ENCODE measurements around the gene GSE1.

Gene GSE1

DNA sequence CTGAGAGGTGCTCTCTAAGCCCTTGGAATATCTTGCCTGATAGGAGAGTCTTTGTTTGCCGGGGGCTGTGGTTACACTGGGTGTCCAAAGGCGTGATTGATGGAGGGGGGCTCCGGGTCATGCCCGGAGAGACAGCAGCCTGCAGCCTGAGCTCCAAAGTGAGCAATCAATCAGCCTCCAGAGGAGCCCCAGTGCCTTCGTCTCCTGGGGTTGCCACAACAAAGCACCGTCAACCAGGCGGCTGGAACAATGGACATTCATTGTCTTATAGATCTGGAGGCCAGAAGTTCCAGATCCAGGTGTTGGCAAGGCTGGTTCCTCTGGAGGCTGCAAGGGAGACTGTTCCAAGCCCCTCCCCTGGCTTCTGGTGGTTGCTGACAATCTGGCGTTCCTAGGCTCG, 99.7 kb downstream of the GSE1 start:
- TF ChIP-seq ZNF837 (tag by site-specific recombination; IDR thresholded peaks at IDR 0.05) = no peak
- TF ChIP-seq ZNF211 (tag by site-specific recombination; IDR thresholded peaks at IDR 0.05; ENCODE audit: low read depth) = no peak
- TF ChIP-seq SALL2 (tag by site-specific recombination; IDR thresholded peaks at IDR 0.05; ENCODE audit: borderline replicate concordance) = no peak
- H3K4me3 ChIP-seq (ENCODE audit: low read depth, low read length) = no peak overlapping the region
- H3K27ac ChIP-seq (ENCODE audit: extremely low read depth, low read depth, low read length) = no peak overlapping the region
- H3K36me3 ChIP-seq (ENCODE audit: control insufficient read depth in 2 of 2, insufficient read depth in 1 of 2, low read length in 2 of 2) = no peaks in the 10 kb centered on the region
- CTCF ChIA-PET = interaction anchor here (0.7 kb wide), 1 partner anchor 53 kb away, joined by 3 read pairs; no protein-coding TSS in a partner anchor
- POLR2A ChIA-PET = no interaction called here
- no peaks in the 10 kb centered on the region for H3K9me3 ChIP-seq (ENCODE audit: control insufficient read depth, insufficient read depth, low read depth, low read length)
- H3K4me1 ChIP-seq (ENCODE audit: control insufficient read depth, insufficient read depth, low read length) = no peaks in the 10 kb centered on the region

DNA sequence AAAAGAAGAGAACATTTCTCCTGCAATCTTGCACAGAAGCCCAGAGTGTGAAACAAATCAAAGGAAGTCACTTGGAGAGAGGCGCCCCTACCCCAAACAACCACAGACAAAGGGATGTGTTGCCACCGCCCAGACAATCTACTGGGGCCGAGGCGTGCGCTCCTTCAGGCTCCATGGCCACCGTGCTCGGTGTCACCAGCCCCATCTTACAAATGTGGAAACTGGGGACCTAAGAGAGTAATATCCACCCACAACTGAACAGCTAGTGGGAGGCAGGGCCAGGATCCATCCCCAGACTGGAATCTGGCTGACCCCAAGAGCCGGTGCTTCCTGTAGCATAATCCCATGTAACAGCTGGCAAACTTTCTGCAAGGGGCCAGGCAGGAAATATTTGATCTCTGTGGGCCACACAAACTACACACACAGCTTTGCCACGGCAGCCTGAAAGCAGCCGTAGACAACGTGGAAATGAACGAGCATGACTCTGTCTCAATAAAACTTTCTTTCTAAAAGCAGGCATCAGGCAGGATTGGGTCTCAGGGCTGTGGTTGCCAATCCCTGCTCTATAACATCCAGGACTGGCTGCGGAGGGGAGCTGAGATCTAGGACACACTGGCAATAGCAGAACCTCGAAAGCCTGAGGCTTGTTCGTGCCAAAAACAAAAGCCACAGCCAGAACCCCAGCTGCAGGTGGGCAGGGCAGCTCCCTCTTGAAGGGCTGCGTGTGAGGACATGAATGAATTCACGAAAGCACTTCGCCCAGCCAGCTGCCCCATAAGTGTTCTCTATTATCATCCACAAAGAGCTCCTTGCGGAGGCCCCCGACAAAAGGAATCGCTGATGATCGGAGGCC, 102.3 kb downstream of the GSE1 start:
- no peak overlapping the region for H3K27ac ChIP-seq (ENCODE audit: extremely low read depth, low read depth, low read length)

DNA sequence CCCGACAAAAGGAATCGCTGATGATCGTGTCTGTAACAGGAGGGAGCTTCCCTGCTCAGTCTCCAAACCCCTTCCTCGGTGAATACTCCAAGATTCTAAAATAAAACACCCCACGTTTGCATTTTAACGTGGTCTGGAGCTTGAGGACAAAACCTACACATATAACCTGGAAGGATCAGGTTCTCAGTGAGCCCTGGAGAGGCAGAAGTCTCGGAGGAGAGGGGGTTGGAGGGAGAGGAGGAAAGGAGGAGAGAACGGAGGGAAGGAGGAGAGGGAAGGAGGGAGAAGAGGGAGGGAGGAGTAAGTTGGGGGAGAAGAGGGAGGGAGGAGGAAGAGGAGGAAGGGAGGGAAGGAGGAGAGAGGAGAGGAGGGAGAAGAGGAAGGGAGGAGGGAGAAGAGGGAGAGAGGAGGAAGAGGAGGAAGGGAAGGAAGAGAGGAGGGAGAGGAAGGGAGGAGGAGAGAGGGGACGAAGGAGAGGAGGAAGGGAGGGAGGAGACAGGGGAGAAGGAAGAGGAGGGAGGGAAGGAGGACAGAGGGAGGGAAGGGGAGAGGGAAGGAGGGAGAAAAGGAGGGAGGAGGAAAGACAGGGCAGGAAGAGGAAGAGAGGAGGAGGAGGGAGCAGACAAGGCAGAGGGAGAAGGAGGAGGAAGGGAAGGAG, 103.0 kb downstream of the GSE1 start:
- Histone ChIP-seq H3K27ac (ENCODE audit: extremely low read depth, low read depth, low read length) (no peak overlapping the region), H3K9me3 (ENCODE audit: control insufficient read depth, insufficient read depth, low read depth, low read length) (no peaks in the 10 kb centered on the region), H3K4me1 (ENCODE audit: control insufficient read depth, insufficient read depth, low read length) (no peaks in the 10 kb centered on the region), H3K36me3 (ENCODE audit: control insufficient read depth in 2 of 2, insufficient read depth in 1 of 2, low read length in 2 of 2) (no peaks in the 10 kb centered on the region), H3K4me3 (ENCODE audit: low read depth, low read length) (no peak overlapping the region)
- ChIA-PET POLR2A (no interaction called here), CTCF (interaction anchor here (0.6 to 5.5 kb wide), 12 partner anchors 8 to 418 kb away, joined by 3 to 87 read pairs (median 4); no protein-coding TSS in a partner anchor)
- TF ChIP-seq, protein P1, sequence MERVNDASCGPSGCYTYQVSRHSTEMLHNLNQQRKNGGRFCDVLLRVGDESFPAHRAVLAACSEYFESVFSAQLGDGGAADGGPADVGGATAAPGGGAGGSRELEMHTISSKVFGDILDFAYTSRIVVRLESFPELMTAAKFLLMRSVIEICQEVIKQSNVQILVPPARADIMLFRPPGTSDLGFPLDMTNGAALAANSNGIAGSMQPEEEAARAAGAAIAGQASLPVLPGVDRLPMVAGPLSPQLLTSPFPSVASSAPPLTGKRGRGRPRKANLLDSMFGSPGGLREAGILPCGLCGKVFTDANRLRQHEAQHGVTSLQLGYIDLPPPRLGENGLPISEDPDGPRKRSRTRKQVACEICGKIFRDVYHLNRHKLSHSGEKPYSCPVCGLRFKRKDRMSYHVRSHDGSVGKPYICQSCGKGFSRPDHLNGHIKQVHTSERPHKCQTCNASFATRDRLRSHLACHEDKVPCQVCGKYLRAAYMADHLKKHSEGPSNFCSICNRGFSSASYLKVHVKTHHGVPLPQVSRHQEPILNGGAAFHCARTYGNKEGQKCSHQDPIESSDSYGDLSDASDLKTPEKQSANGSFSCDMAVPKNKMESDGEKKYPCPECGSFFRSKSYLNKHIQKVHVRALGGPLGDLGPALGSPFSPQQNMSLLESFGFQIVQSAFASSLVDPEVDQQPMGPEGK (tag by site-specific recombination; IDR thresholded peaks at IDR 0.05) = 0 out of 2 replicates have a peak, but pooled peaks have one; percentile 40
- no peak for TF ChIP-seq ZFP41 (tag by site-specific recombination; IDR thresholded peaks at IDR 0.05; ENCODE audit: borderline replicate concordance)
- TF ChIP-seq ZNF560 (tag by site-specific recombination; IDR thresholded peaks at IDR 0.05; ENCODE audit: borderline replicate concordance) = no peak
- TF ChIP-seq, protein P2, sequence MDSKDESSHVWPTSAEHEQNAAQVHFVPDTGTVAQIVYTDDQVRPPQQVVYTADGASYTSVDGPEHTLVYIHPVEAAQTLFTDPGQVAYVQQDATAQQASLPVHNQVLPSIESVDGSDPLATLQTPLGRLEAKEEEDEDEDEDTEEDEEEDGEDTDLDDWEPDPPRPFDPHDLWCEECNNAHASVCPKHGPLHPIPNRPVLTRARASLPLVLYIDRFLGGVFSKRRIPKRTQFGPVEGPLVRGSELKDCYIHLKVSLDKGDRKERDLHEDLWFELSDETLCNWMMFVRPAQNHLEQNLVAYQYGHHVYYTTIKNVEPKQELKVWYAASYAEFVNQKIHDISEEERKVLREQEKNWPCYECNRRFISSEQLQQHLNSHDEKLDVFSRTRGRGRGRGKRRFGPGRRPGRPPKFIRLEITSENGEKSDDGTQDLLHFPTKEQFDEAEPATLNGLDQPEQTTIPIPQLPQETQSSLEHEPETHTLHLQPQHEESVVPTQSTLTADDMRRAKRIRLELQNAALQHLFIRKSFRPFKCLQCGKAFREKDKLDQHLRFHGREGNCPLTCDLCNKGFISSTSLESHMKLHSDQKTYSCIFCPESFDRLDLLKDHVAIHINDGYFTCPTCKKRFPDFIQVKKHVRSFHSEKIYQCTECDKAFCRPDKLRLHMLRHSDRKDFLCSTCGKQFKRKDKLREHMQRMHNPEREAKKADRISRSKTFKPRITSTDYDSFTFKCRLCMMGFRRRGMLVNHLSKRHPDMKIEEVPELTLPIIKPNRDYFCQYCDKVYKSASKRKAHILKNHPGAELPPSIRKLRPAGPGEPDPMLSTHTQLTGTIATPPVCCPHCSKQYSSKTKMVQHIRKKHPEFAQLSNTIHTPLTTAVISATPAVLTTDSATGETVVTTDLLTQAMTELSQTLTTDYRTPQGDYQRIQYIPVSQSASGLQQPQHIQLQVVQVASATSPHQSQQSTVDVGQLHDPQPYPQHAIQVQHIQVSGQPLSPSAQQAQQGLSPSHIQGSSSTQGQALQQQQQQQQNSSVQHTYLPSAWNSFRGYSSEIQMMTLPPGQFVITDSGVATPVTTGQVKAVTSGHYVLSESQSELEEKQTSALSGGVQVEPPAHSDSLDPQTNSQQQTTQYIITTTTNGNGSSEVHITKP (tag by site-specific recombination; IDR thresholded peaks at IDR 0.05) = no peak
- TF ChIP-seq, protein P3, sequence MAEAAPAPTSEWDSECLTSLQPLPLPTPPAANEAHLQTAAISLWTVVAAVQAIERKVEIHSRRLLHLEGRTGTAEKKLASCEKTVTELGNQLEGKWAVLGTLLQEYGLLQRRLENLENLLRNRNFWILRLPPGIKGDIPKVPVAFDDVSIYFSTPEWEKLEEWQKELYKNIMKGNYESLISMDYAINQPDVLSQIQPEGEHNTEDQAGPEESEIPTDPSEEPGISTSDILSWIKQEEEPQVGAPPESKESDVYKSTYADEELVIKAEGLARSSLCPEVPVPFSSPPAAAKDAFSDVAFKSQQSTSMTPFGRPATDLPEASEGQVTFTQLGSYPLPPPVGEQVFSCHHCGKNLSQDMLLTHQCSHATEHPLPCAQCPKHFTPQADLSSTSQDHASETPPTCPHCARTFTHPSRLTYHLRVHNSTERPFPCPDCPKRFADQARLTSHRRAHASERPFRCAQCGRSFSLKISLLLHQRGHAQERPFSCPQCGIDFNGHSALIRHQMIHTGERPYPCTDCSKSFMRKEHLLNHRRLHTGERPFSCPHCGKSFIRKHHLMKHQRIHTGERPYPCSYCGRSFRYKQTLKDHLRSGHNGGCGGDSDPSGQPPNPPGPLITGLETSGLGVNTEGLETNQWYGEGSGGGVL (tag by site-specific recombination; IDR thresholded peaks at IDR 0.05) = peak; percentile 91
- no peak for TF ChIP-seq SP7 (tag by site-specific recombination; IDR thresholded peaks at IDR 0.05)
- no peak for TF ChIP-seq ZNF214 (tag by site-specific recombination; IDR thresholded peaks at IDR 0.05; ENCODE audit: borderline replicate concordance)
- no peak for TF ChIP-seq ZEB2 (tag by site-specific recombination; IDR thresholded peaks at IDR 0.05)
- no peak for TF ChIP-seq ZNF174 (tag by site-specific recombination; IDR thresholded peaks at IDR 0.05)
- no peak for TF ChIP-seq ZNF433 (tag by site-specific recombination; IDR thresholded peaks at IDR 0.05; ENCODE audit: low read depth)
- TF ChIP-seq ZNF660 (tag by site-specific recombination; IDR thresholded peaks at IDR 0.05) = no peak
- no peak for TF ChIP-seq ZNF354C (tag by site-specific recombination; IDR thresholded peaks at IDR 0.05; ENCODE audit: borderline replicate concordance, low read depth)
- TF ChIP-seq ZNF155 (tag by site-specific recombination; IDR thresholded peaks at IDR 0.05) = no peak
- no peak for TF ChIP-seq ZNF416 (tag by site-specific recombination; IDR thresholded peaks at IDR 0.05)
- TF ChIP-seq SP3 (tag by site-specific recombination; IDR thresholded peaks at IDR 0.05) = peak; percentile 56
- no peak for TF ChIP-seq OVOL3 (tag by site-specific recombination; IDR thresholded peaks at IDR 0.05)
- TF ChIP-seq ZIC2 (tag by site-specific recombination; IDR thresholded peaks at IDR 0.05) = no peak
- no peak for TF ChIP-seq ZBTB20 (tag by site-specific recombination; IDR thresholded peaks at IDR 0.05)
- no peak for TF ChIP-seq FEZF1 (tag by site-specific recombination; IDR thresholded peaks at IDR 0.05)

More for the DNA sequence above, 102.3 kb downstream of the GSE1 start:
- no peak for TF ChIP-seq MYNN (tag by site-specific recombination; IDR thresholded peaks at IDR 0.05; ENCODE audit: borderline replicate concordance)
- no peak for TF ChIP-seq FEZF1 (tag by site-specific recombination; IDR thresholded peaks at IDR 0.05)
- CTCF ChIA-PET = interaction anchor here (0.6 to 5.5 kb wide), 9 partner anchors 16 to 368 kb away, joined by 3 to 87 read pairs (median 4); no protein-coding TSS in a partner anchor
- POLR2A ChIA-PET = no interaction called here
- Histone ChIP-seq H3K9me3 (ENCODE audit: control insufficient read depth, insufficient read depth, low read depth, low read length) (no peaks in the 10 kb centered on the region), H3K36me3 (ENCODE audit: control insufficient read depth in 2 of 2, insufficient read depth in 1 of 2, low read length in 2 of 2) (no peaks in the 10 kb centered on the region), H3K4me3 (ENCODE audit: low read depth, low read length) (no peak overlapping the region), H3K4me1 (ENCODE audit: control insufficient read depth, insufficient read depth, low read length) (no peaks in the 10 kb centered on the region)
